Measurements from ENCODE around the gene SETBP1.

SETBP1 gene

DNA sequence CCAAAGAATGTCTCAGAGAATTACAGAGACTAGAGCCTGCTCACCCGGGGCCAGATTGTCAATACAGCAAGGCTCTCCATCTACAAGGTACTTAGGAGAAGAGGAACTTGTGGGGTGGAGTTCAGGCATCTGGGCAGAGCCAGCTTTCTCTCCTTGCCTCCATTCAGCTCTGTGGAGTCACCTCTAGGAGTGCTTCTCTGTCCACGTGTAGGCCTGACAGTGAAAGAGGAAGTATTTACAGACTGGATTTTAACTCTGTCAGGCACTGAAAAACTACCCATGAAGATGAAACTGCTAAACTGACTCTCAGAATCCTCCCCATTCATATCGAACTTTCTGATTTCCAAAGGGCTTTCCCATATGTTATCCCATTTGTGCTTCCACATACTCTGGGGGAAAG is 315.6 kb downstream of the SETBP1 start:
- DNase-seq: no peak

DNA sequence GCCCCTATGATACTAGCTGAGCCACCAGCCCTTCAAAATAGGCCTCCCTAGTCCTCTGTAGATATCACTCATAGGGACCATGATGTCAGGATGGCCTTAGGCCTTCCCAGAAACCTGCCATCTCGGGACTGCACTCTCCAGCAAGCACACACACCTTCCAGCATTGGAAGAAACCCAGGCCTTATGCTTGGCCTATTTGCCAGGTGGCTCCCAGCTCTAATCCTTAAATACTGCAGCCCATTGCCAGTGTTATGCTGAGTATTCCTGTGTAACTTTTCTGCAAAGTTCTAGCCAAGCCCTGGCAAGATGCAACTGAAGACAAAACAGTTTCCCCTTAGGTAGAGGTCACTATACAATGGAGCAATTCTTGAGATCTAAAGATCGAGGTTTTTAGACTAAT is 316.5 kb downstream of the SETBP1 start:
- no peak for DNase-seq

- DNase-seq: no peak
Observed at GRCh38 chr18:44998360-44998759, 317.7 kb downstream of the SETBP1 start.

GRCh38 chr18:45004546-45005080 is 323.9 kb downstream of the SETBP1 start:
- DNase-seq: no peak

DNA sequence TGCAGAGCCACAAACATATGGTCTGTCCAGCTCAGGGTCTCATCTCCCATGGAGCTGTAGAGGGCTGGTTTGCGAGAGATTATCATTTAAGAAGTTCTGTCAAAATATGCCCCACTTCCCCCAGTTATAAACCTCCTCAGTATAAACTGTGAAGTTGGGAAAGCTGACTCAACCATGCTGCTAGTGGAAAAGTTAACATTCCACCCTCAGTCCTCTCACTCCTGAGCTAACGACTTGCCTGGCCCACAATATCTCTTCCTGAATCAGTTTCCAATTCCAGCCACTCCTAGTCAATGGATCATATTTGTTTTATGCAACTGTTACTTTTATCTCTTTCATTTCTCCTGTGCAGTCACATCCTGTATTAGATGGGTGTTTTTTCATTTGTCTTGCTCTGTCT is 326.2 kb downstream of the SETBP1 start:
- no peak for DNase-seq

- no peak for DNase-seq
Observed at GRCh38 chr18:45007531-45007930, 326.8 kb downstream of the SETBP1 start.

DNA sequence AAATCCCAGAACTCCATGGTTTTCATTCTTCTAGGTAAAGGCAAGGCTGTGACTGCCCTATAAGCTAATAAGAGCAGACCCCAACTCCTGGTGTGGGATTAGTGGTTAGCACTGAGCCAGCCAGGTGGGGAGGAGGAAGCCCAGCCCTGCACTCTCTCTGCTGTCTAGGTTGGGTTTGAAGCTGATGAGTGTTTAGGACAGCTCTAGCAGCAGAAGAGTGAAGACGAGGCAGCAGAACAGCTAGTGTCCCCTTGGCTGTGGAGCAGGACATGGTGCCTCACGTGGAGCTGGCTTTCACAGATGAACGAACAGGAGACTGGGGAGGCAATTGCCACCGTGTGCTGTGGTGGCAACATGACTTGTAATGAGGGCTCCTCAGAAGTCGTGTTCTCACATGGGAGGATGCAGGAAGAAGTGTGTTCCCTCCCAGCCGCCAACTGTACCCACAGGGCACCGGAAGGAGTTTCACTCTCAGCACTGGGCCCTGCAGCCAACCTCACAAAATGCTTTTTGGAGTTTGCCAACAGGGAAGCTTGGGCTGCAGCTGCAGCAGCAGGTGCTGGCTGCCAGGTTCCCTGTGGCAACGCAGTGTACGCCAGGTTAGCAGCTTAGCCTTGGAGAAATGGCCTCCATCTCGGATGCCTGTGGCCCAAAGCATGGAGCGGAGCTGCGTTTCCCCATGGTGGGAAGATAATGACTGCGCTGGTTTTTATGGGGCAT is 328.2 kb downstream of the SETBP1 start:
- DNase-seq: no peak

DNA sequence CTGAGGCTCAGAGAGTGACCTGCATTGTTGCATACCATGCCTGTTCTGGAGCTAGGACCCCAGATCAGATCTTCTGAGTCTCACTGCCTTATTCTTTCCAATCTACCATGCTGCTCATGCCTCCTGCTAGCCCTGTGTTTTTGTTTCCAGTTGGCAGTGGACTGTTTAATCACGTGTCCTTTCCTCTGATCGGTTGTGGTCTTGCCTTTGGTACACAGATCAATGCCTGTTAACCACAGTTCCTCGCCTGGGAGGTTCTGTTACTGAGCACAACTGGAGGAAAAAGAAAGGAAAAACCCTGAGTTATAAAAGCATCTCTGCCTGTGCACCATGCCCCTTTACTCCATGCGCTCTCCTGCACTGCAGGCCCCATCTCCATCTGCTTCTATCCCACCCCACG is 329.1 kb downstream of the SETBP1 start:
- no peak for DNase-seq

DNA sequence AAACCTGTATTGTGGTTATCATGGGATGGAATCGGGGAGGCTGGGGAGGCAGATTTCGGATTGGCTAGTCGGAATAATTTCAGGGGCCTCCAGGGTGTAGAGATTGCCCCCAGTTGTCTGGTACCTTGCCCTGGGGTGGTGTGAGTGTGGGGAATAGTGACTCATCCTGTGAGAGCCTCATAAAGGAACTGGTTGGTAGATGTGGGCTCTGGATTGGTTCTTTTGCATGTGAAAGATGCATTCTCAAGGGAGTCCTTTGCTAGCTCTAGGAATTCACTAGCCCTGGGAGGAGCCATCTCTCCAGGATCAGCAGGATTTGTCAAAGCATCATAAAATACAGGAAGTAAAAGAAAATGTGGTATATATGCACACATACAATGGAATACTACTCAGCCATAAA is 331.6 kb downstream of the SETBP1 start:
- no peak for DNase-seq

DNA sequence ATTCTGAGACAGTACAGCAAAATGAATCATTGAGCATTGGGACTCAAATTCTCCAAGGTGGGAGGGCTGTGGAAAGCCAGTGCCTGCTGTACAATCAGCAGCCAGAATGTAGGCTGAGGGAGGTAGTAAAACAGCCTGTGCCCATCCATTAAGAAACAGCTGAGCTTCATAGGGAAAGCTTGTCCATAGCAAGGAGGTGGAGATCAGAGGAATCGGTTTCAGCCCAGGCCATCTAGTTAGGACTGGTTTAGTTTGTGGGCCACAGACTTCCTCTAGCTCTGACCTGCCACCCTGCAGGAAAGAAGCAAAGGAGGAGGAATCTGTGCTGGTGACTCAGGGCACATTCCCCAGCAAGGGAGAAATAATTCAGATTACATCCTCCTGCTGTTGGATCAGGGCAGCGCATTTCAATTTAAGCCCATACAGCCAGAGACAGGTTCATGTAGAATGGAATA is 333.4 kb downstream of the SETBP1 start:
- DNase-seq: no peak

DNA sequence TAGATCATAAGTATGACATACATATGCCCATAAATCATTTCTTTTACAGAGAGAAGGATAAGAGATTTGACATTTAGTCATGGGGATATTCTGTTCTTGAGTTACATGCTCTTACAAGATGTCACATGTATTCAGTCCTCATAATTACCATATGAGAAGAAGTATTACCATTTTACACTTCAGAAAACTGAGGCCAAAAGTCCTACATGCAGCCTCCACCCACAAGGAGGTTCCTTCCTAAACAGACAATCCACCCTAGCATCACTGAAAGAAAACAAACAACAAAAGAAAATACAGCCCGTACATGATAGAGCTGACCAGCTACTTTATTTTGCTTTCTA is 335.1 kb downstream of the SETBP1 start:
- DNase-seq: no peak

DNA sequence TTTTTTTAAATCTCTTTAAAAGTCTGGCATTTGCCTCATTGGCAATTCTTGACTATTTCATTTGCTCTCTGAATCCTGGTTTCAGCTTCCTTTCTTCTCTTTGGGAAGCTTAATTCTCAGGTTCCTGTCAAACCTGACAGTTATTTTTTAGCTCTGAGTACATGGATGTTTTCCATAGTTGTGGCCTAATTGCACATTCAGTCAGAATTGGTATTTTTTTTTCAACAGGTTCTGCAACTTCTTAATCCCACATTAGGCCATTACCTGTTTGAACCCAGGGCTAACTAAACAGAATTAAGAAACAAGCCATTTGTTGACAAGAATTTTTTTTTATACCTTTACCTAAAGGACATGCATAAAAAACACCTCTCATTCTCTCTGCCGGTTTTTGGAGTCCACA is 338.8 kb downstream of the SETBP1 start:
- no peak for DNase-seq

DNA sequence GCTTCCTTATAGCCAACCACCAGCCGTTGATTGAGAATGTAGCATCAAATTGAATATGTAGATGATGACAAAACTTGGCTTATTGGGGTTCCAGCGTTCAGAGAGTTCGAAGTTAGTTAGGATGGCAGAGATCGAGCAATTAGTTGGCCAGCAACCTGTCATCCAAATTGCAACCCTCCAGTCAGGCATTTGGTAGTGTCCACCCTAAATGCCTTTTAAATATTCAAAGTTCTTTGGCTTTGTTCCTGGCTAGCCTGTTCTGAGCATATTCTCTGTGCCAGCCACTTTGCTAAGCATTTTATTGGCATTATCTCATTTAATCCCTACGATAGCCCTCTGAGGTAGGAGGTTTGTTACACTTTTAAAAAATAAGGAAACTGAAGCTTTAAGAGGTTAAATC is 342.8 kb downstream of the SETBP1 start:
- no peak for DNase-seq

DNA sequence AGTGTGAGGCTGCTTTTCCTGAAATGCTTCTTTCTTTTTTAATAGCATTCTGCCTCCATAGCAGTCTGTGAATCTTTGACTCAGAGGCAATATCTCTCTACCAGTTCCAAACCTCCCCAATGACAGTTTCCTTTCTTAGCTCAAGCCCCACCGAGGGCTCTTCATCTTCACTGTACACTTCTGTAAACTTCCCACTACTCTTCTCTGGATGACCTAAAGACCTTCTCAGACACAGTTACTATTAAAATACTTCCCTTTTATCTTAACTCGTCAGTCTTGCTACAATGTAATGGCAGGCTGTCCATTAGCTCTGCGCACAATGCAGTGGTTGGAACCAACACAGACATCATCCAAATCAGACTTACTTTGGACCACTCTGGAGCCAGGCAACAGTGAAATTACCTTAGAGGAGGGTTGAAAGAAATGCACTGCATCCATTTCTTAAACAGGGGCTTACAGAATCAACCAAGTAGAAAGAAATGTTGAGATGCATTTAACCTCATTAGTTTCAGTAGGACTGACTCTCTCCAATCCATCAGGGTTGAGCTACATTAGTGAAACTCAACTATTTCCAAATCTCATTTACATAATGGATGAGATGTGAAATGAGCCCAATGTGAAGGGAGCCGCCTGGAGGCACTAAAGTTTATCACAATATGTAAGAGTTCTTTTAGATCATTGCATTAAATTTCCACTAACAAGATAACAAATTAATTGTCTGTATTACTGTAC is 343.8 kb downstream of the SETBP1 start:
- no peak for DNase-seq

- DNase-seq: no peak
Observed at GRCh38 chr18:45025089-45025450, 344.4 kb downstream of the SETBP1 start.

GRCh38 chr18:45026162-45026561 is 345.5 kb downstream of the SETBP1 start:
- no peak for DNase-seq

DNA sequence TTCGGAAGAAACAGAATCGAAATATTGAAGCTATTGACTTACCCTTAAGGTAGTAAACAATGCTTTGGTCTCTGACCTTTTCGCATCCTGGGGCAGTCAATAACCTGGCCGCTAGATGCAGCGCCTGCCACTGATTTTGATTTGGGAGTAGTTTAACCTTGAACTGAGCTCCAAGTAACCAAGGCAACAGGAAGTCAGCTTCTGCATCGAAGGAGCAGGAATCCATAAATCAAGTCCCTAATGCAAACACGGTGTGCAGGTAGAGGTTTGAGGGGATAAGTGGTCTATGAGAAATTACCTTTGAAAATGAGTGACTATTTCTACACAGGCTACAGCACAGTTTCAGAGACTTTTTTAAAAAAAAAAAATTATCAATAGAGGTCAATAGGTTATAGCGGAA is 353.5 kb downstream of the SETBP1 start:
- no peak for DNase-seq

- no peak for DNase-seq
Observed at GRCh38 chr18:45037618-45038017, 356.9 kb downstream of the SETBP1 start.

DNA sequence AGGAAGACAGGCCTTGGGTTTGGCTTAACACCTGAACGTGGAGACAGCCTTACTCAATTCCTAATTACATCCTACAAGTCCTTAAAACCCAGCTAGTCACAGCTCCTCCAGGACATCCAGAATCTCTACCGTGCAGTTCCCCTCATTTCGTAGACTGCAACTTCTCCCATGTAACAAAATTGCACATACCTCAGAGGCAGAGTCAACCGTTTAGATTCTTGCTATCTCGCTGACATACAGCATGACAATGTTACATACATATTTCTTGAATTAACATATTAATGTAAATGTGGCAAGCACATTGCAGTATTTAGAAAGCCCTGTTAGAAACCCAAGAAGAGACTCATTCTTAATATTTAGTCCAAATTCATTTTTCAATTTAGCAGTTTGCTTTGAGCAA is 358.7 kb downstream of the SETBP1 start:
- no peak for DNase-seq

- DNase-seq: no peak
Observed at GRCh38 chr18:45040879-45041278, 360.2 kb downstream of the SETBP1 start.

DNA sequence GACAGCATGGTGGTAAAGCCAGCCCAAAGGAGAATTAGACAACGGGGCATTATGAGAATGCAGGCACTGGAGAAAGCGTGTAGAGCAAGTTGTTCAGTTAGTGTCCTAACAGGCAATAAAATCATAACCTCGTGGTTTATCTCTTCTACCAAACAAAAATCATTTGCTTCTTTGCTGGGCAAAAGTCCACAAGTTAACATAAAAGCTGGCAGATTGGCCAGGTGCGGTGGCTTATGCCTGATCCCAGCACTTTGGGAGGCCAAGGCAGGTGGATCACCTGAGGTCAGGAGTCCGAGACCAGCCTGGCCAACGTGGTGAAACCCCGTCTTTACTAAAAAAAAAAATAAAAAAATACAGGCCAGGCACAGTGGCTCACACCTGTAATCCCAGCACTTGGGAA is 364.1 kb downstream of the SETBP1 start:
- no peak for DNase-seq

DNA sequence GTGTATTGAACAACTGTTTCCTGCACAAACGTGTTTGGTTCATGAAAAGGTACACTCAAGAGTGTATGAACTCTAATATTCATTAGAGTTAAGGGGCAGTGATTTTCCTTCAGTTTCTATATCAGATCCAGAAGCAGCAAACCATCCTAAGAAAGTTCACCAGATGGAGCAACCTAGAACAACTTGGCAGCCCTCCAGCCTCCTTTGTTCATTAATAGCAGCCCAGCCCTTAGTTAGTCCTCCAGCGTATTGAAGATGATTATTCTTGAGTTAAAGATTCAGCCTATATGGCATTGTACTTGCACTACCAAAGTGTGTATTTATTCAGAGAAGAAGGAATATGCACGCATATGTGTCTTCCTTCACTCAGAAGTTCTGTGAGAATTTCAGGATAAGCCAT is 365.5 kb downstream of the SETBP1 start:
- no peak for DNase-seq

DNA sequence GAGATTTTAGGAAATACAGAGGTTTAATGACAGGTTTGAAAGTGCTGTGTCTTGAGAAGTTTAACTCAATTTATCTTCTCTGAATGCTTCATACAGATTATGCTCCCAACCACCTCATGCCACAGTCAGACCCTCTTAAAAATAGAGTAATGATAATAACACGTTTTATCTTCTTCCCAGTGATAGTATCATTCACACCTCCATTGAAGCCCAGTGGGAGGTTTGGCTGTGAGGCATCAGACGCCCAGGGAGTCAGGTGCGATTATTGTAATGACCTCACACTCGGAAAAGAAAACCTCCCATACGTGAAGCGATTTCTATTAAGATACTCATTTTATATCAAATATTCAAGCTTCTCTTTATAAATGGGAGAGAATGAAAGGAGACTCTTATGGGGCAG is 366.3 kb downstream of the SETBP1 start:
- no peak for DNase-seq

- no peak for DNase-seq
Observed at GRCh38 chr18:45049578-45050319, 369.1 kb downstream of the SETBP1 start.

Measured in stimulated activated CD4-positive, alpha-beta T cell treated with anti-CD3 and anti-CD28 coated beads, Interleukin-1b, Interleukin-23, amount 100 ng/mL, for 48 hours (primary cell).